NCI-H2227 (cell line): ENCODE data around the gene WDR38.

Experiments
- DNase-seq: peaks from one replicate; lab custom pipeline; 2025; ENCODE audit not compliant: unreplicated experiment; lab: John Stamatoyannopoulos, UW

The WDR38 gene

GRCh38 chr9:124857533-124858162, 4.4 kb downstream of the WDR38 start:
- no peak for DNase-seq

- DNase-seq, result no peak
These were observed 5.2 kb downstream of the WDR38 start for GRCh38 chr9:124858330-124859046.

- no peak for DNase-seq
These were observed 6.7 kb downstream of the WDR38 start for GRCh38 chr9:124859803-124860581.

- DNase-seq, result no peak
These were observed 7.5 kb downstream of the WDR38 start for GRCh38 chr9:124860582-124861341.

GRCh38 chr9:124861342-124862229, 8.3 kb downstream of the WDR38 start, which contains the start of the genes ARPC5L and RPL35:
Gene ARPC5L, plus strand, starts transcription at chr9:124862130. Its CDS starts 7,161 bp downstream, at chr9:124869291.
Gene RPL35, minus strand, starts transcription at chr9:124861957. Its CDS starts 45 bp downstream, at chr9:124861912.
- DNase-seq, result peak; percentile 93

GRCh38 chr9:124863371-124863871, 10.2 kb downstream of the WDR38 start:
- DNase-seq, result no peak

GRCh38 chr9:124868511-124869465, 15.5 kb downstream of the WDR38 start:
- DNase-seq, result peak; percentile 90

GRCh38 chr9:124869466-124869985, 16.3 kb downstream of the WDR38 start:
- no peak for DNase-seq

- DNase-seq, result peak; percentile 26
These were observed 16.8 kb downstream of the WDR38 start for GRCh38 chr9:124869986-124870560.

- DNase-seq, result no peak
These were observed 17.5 kb downstream of the WDR38 start for GRCh38 chr9:124870723-124871122.

- DNase-seq, result no peak
These were observed 17.9 kb downstream of the WDR38 start for GRCh38 chr9:124871156-124871561.

GRCh38 chr9:124873664-124874063, 20.4 kb downstream of the WDR38 start:
- peak; percentile 21 for DNase-seq

GRCh38 chr9:124875501-124875900, 22.2 kb downstream of the WDR38 start:
- no peak for DNase-seq

GRCh38 chr9:124877021-124877782, 23.9 kb downstream of the WDR38 start:
- no peak for DNase-seq

- DNase-seq, result no peak
These were observed 24.8 kb downstream of the WDR38 start for GRCh38 chr9:124878021-124878420.

GRCh38 chr9:124878518-124878917, 25.3 kb downstream of the WDR38 start:
- DNase-seq, result no peak

- DNase-seq, result no peak
These were observed 26.0 kb downstream of the WDR38 start for GRCh38 chr9:124879226-124879625.
